Activated CD8-positive, alpha-beta memory T cell treated with anti-CD3 and anti-CD28 coated beads, Interleukin-2, amount 50 U/mL, for 24 hours (primary cell): Measurements from ENCODE around the gene COL6A3.

ENCODE experiments used
- DNase-seq: peaks from one replicate; pipeline ENCODE4 v3.0.0-alpha.2; 2020; ENCODE audit errors: extremely low read depth

Gene COL6A3

GRCh38 chr2:237413777-237414661 is at the start of gene COL6A3:
Gene COL6A3 (minus strand): TSS chr2:237414164. CDS start chr2:237396817, 17,347 bp downstream.
- DNase-seq, result no peak

GRCh38 chr2:237459741-237460174 is 45.8 kb upstream of the COL6A3 start:
- no peak for DNase-seq

GRCh38 chr2:237459226-237459625 is 45.3 kb upstream of the COL6A3 start:
- no peak for DNase-seq

- DNase-seq, result no peak
These were observed 44.6 kb upstream of the COL6A3 start for GRCh38 chr2:237458519-237458918.

- no peak for DNase-seq
These were observed 43.5 kb upstream of the COL6A3 start for GRCh38 chr2:237457388-237457941.

GRCh38 chr2:237456200-237456843 is 42.4 kb upstream of the COL6A3 start:
- DNase-seq, result no peak

- no peak for DNase-seq
These were observed 41.8 kb upstream of the COL6A3 start for GRCh38 chr2:237455764-237456163.

- no peak for DNase-seq
These were observed 39.7 kb upstream of the COL6A3 start for GRCh38 chr2:237453671-237454070.

- DNase-seq, result no peak
These were observed 38.9 kb upstream of the COL6A3 start for GRCh38 chr2:237452861-237453260.

- no peak for DNase-seq
These were observed 37.9 kb upstream of the COL6A3 start for GRCh38 chr2:237451643-237452469.

GRCh38 chr2:237450583-237450982 is 36.6 kb upstream of the COL6A3 start:
- DNase-seq, result no peak

GRCh38 chr2:237450108-237450507 is 36.1 kb upstream of the COL6A3 start:
- DNase-seq, result no peak

GRCh38 chr2:237449193-237449881 is 35.4 kb upstream of the COL6A3 start:
- DNase-seq, result no peak

- DNase-seq, result no peak
These were observed 34.7 kb upstream of the COL6A3 start for GRCh38 chr2:237448626-237449025.

- DNase-seq, result no peak
These were observed 34.2 kb upstream of the COL6A3 start for GRCh38 chr2:237448171-237448570.

- no peak for DNase-seq
These were observed 33.5 kb upstream of the COL6A3 start for GRCh38 chr2:237447496-237447895.

- DNase-seq, result no peak
These were observed 32.3 kb upstream of the COL6A3 start for GRCh38 chr2:237446338-237446665.

- no peak for DNase-seq
These were observed 31.8 kb upstream of the COL6A3 start for GRCh38 chr2:237445611-237446337.

GRCh38 chr2:237444071-237444470 is 30.1 kb upstream of the COL6A3 start:
- DNase-seq, result no peak

GRCh38 chr2:237441605-237442274 is 27.8 kb upstream of the COL6A3 start:
- no peak for DNase-seq
